Medulla oblongata (tissue), 1 donor: ENCODE results near the gene C11orf86.
"Not testable (repeated sequence)": the region's sequence is repeated elsewhere in the genome, so short reads cannot be mapped to it uniquely, and the experiment has no call there.

ENCODE experiments used
- DNase-seq: peaks from one replicate; pipeline ENCODE4 v3.0.0-alpha.2; 2015; ENCODE audit errors: extremely low spot score

Gene C11orf86

DNA sequence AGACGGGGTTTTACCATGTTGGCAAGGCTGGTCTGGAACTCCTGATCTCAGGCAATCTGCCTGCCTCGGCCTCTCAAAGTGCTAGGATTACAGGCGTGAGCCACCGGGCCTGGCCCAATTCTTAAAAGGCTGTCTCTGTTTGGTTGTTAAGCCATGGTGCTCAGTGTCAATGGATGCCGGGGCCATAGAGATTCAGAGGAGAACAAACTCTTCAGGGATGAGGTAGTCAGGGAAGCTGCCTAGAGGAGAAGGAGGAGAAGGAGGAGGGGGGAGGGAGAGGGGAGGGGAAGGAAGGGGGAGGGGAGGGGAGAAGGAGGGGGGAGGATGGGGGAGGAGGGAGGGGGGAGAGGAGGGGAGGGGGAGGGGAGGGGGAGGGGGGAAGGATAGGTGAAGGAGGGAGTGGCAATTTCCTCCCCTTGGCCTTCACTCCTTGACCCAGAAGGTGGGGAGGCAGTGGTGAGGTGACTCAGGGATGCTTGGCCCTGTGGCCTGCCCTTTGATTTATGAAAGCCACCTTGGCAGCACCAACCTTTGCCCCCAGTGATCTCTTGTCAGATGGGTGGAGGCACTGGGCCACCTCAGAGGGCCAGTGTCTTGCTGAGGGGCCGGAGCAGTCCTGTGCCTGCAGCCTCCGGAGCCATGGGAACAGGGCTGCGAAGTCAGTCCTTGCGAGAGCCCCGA, at the start of gene C11orf86:
Gene C11orf86, plus strand, starts transcription at position 581 of the 681 bp plus-strand sequence. Its CDS starts 59 bp downstream, at position 640.
- no peak for DNase-seq

GRCh38 chr11:66929753-66930152, 45.4 kb upstream of the C11orf86 start:
- no peak for DNase-seq

- DNase-seq = no peak
Observed at GRCh38 chr11:66932543-66932942, 42.6 kb upstream of the C11orf86 start.

GRCh38 chr11:66933531-66933930, 41.6 kb upstream of the C11orf86 start:
- no peak for DNase-seq

DNA sequence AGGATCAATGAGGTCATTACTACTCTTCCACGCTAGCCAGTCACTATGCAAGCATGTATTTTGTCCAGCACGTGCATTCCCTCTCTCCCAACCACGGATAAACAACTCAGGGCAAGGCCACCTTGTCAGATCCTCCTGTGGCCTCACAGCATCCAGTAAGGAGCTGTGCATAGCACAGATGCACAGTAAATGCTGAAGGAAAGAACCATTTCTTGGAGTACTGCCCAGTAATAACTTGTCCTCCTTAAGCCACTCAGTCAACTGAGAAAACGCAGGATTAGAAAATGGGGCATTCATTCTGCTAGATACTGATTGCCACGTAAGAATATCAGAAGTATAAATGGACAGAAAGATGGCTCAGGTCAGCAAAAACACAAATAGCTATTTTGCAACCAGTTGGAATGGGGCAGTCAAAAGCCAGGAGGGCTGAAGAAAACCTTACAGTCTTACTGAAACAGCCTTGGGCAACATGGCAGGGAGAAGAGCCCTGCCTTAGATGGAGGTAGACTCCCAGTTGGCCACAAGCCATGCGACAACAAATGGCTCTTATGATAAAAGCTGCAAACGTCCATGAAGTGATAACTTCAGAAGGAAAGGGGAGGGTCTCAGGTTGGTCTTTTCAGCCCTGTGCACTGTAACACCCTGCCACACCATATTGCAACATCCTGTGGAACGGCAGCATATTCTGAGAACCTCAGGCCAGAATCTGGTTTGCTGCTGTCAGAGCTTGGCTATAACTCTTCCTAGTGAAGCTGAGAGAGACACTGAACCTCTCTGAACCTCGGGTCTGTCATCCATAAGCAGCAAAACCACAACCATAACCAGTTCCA, 39.9 kb upstream of the C11orf86 start:
- DNase-seq = no peak

DNA sequence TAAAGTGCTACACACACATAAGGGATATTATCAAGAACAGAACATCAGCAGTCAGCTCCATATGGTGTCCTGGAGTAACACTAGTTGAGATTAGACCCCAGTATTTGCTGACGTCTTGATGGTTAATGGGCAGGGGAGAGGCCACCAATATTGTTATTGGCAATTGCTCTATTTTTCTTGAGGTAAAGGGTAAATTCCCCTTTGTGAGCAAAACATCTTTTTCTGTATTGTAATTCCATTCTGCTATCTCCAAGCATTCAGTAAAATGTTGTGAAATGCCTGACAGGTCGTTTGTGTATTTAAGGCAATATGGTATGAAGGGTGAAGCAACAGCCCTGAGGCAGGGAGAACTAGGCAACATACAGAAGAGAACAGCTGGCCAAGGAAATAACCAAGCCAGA, 38.8 kb upstream of the C11orf86 start:
- no peak for DNase-seq

DNA sequence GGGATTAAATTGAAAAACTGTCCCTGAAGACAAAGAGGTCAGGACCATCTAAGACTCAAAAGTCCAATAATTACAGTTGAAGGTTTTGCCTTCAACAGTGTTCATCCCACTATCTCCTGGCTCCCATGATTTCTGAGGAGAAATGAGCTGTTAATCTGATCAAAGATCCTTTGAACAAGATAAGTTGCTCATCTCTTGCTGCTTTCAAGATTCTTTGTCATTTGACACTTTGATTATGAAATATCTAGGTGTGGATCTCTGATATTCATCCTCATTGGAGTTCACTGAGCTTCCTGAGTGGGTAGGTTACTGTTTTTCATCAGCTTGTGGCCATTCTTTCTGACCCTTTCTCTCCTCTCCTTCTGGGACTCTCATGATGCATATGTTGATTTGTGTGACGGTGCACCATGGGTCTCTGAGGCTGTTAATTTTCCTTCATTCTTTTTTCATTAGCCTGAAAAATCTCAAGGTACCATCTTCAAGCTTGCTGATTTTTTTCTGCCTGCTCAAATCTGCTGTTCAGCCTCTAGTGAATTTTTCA, 37.8 kb upstream of the C11orf86 start:
- no peak for DNase-seq

GRCh38 chr11:66938582-66939135, 36.4 kb upstream of the C11orf86 start:
- DNase-seq = no peak

GRCh38 chr11:66950112-66950535, 25.0 kb upstream of the C11orf86 start:
- DNase-seq = no peak

GRCh38 chr11:66951135-66951534, 24.0 kb upstream of the C11orf86 start:
- no peak for DNase-seq

DNA sequence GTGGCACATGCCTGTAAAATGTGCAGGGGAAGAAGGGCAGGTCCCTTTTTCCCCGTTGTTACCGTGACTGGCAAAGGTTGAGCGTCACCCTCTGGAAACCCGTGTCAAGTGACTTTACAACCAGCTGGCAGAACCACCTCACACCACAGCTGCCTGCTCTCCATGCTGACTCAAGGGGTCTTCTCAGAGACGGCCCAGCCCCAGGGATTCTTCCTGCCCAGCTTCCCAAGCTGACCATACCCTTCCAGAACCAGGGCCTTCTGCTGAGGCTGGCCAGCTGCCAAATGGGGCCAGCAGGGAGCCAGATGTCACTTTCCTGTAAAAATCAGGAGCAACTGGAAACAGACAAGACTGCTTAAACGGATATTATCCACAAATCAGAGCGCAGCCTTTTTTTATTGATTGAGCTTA, 23.2 kb upstream of the C11orf86 start:
- no peak for DNase-seq

DNA sequence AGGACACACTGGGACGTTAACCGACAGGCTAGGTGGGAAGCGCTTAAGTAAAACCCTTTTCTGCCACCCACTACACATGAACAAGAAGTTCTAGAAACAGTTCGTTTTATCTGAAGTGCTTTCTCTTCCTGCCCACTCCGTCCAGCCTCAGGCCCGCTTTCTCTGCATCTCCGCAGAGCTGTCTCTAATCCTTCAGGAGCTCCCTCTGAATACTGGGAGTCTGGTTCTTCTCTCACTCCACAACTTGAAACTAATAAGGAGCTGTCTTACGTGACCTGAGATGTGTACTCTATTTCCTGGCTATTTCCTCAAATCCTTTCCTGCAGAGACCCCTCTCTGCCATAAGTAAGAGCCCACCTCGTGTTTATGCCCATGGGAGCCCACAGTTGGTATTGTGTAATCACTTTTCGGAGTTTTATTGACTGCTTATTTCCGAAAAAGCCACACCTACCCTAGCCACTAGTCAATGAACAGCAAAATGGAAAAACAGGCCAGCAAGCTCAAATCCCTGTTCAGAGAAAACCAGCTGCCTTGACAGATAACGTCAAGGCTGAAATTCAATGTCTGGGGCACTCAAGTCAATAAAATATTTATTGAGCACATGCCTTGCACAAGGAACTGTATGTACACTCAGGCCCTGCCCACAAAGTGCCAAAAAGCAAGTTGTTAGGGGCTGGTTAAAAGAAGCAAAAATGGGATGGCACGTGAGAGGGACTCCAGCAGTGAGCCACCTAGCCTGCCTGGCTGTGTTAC, 21.8 kb upstream of the C11orf86 start:
- no peak for DNase-seq

GRCh38 chr11:66956689-66957290, 18.3 kb upstream of the C11orf86 start:
- peak; percentile 36 for DNase-seq

DNA sequence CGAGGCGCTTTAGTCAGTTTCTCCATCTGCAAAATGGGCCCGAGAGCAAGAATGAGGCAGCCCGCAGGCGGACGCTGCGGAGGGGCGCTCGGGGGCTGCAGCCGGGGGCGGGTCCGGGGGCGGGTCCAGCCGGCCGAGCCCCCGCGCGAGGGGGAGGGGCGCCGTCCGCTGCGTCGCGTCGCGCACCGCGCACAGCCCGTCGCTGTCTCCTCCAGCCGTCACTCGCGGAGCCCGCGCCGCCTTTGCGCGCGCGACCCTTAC, 17.2 kb upstream of the C11orf86 start:
- DNase-seq = no peak

DNA sequence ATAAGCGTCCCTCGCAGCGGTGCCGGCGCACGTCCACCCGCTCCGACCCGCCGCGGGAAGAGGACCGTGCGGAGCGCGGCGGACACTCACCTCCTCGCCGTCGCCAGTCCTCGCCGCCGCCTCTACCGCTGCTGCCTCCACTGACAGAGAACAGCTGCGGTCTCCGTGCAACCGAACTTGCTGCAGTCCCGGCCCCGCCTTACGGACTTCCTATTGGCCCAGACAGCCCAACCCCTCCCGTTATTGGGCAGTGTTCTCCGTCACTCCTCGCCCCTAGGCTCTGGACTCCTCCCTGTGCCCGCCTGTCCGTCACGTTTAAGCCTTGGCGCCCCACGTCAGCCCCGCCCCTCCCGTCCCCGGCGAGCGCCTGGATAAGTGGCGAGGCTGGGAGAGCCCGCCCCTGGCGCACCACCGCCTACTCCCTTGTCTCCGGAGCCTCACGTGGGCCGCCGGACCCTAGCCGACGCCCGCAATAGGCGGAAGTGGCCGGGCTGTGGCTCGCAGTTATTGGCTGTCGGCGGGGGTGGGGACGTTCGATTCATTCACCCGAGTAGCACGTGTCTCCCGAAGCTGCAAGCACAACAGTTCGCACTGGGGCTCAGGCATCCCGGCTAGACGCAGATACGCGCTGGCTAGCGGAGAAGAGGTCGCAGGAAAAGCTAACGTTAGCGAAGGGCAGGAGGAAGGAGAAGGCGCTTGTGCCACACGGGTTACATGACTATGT, 16.7 kb upstream of the C11orf86 start, which contains the start of gene PC:
Gene PC, minus strand, starts transcription at position 152 of the 724 bp plus-strand sequence. CDS start 86,224 bp downstream, outside the sequence.
- DNase-seq = peak; percentile 100

DNA sequence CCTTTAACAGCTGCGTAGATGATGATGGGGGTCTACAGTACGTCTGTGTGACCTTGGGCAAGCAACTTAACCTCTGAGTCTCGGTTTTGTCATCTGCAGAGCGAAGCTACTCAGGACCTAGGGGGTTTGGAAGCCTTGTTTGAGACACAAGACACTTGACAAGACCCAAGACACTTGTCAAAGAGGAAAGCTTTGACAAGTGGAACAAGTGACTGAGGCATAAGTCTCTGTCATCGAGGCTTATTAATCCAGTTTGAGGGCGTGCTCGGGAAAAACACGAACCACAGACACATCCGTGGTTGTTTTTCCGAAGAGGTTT, 16.2 kb upstream of the C11orf86 start:
- DNase-seq = no peak

DNA sequence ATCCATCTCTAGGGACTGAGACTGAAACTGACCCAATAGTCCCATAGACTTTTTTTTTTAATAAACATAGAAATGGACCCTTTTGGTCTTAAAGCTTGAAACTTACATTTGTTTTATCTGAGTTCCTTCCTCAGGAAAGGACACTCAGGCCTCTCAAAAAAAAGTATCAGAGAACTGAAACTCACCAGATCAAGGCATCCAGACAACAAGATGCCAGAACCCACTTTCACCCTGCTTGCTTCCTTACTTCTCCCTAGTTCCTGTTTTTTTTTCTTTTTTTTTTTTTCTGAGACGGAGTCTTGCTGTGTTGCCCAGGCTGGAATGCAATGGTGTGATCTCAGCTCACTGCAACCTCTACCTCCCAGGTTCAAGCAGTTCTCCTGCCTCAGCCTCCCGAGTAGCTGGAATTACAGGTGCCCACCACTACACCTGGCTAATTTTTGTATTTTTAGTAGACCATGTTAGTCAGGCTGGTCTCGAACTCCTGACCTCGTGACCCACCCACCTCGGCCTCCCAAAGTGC, 13.4 kb upstream of the C11orf86 start:
- not testable (repeated sequence) for DNase-seq

GRCh38 chr11:66962247-66962646, 12.9 kb upstream of the C11orf86 start:
- no peak for DNase-seq

- DNase-seq = no peak
Observed at GRCh38 chr11:66962801-66963200, 12.3 kb upstream of the C11orf86 start.

GRCh38 chr11:66964495-66964894, 10.6 kb upstream of the C11orf86 start:
- no peak for DNase-seq

DNA sequence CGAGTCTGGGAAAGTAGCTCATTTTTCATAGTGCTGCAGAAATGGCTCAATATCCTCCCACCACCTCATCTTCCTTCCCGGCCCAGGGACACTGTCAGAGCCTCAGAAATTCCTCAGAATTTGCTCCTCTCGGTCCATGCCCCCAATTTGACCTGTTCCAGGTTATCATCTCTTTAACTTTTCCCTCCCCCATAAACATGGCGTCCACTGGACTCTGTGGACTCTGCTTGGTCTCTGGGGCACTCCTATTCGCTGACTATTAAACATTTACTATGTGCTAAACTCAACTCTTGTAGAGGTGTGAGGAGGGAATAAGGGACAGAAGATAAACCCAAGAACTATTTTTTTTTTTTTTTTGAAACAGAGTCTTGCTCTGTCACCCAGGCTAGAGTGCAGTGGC, 8.8 kb upstream of the C11orf86 start:
- no peak for DNase-seq
